Stimulated activated CD4-positive, alpha-beta T cell treated with anti-CD3 and anti-CD28 coated beads, Interleukin-2, amount 100 ng/mL, for 4 hours (primary cell): Measurements from ENCODE around the gene KCNS1.

Experiments
- DNase-seq: peaks from one replicate; pipeline ENCODE4 v3.0.0-alpha.2; 2020; ENCODE audit warnings: low read depth

The KCNS1 gene

DNA sequence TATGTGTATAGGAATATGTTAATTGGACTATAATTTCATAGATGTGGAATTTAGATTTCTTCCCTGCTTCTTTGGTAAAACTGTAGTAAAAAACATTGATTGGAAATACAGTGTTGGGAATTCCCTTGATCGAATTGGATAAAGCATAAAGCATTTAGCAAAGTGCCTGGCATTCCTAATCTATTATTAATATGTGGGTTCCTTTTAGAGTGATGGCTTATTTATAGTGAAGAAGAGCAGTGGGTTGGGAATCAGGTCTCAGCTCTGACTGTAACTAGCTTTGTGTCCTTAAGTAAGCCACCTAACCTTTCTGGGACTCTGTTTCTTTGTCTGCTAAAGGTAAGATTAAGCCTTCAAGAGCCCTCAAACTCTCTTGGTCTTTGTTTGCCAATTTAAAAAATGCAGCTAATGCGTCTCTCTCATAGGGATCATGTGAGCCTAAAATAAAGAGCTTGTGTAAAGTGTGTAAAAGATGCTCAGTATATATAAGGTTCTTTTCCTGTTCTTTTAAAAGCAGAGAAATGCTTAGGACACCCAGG is 53.3 kb downstream of the KCNS1 start:
- DNase-seq, result no peak

DNA sequence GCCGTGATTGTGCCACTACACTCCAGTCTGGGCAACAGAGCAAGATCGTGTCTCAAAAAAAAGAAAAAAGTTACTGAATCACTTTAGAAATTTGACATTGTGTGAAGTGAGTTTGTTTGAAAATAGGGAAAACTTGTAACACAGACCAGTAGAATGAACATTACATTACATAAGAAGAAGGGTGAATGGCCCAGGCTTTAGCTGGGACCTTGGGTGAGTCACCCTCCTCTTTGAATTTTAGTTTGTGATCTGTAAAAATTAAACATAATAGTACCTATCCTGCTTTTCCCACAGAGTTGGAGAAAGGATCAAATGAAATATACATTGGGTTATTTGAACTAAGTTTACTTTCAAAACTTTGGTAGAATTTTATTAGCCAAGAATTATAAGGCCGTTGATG is 56.3 kb downstream of the KCNS1 start:
- DNase-seq, result no peak

DNA sequence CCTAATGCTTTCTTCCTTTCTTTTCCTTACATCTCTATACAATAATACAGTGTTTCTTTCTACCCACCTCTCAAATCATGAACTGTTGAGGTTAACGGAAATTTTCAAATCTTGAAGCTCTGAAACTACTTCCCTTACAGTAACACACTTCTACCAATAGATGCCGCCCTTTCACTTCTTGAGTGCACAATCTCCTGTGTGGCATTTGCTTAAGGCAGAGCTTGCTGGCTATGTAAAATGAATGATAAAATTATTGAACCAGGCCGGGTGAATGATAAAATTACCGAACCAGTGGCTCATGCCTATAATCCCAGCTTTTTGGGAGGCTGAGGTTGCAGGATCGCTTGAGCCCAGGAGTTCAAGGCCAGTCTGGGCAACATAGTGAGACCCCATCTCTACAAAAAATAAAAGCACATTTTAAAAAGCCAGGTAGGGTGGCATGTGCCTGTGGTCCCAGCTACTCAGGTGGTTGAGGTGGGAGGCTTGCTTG is 56.8 kb downstream of the KCNS1 start:
- peak; percentile 13 for DNase-seq

DNA sequence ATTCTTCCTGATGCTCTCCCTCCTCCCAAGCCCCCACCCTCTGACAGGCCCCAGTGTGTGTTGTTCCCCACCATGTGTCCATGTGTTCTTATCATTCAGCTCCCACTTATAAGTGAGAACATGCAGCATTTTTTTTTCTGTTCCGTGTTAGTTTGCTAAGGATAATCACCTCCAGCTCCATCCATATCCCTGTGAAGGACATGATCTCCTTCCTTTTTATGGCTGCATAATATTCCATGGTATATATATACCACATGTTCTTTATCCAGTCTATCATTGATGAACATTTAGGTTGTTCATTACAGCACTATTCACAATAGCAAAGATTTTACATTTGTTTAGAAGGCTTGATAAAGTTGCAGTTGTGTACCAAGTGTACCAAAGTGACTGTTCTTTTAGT is 57.9 kb downstream of the KCNS1 start:
- DNase-seq, result no peak
